ENCODE measurements around the gene MYO3B. TPM values are rescaled to one million over a fixed set of nuclear protein-coding genes. Genes with fewer than 3 reads are reported as not detected.

Gene MYO3B
- total RNA-seq: not detected in 2 replicates

GRCh38 chr2:170177950-170178781, at the start of gene MYO3B:
Gene MYO3B (plus strand): TSS chr2:170178147. CDS start chr2:170178288, 141 bp downstream.
- DNase-seq: no peak

- DNase-seq: no peak
These were observed 38.5 kb upstream of the MYO3B start for GRCh38 chr2:170139276-170139967.

- DNase-seq: no peak
These were observed 37.4 kb upstream of the MYO3B start for GRCh38 chr2:170140561-170140960.

GRCh38 chr2:170141865-170142264, 36.1 kb upstream of the MYO3B start:
- DNase-seq: no peak

GRCh38 chr2:170142502-170142901, 35.4 kb upstream of the MYO3B start:
- no peak for DNase-seq

GRCh38 chr2:170143045-170143717, 34.8 kb upstream of the MYO3B start:
- no peak for DNase-seq

GRCh38 chr2:170144761-170145160, 33.2 kb upstream of the MYO3B start:
- no peak for DNase-seq

GRCh38 chr2:170145191-170145590, 32.8 kb upstream of the MYO3B start:
- no peak for DNase-seq

- DNase-seq: no peak
These were observed 32.1 kb upstream of the MYO3B start for GRCh38 chr2:170145675-170146432.

GRCh38 chr2:170146784-170147183, 31.2 kb upstream of the MYO3B start:
- DNase-seq: no peak

- no peak for DNase-seq
These were observed 30.4 kb upstream of the MYO3B start for GRCh38 chr2:170147576-170147975.

GRCh38 chr2:170148161-170148560, 29.8 kb upstream of the MYO3B start:
- no peak for DNase-seq

- DNase-seq: no peak
These were observed 25.5 kb upstream of the MYO3B start for GRCh38 chr2:170152421-170152820.

- DNase-seq: peak; percentile 89
These were observed 22.8 kb upstream of the MYO3B start for GRCh38 chr2:170155022-170155722.

GRCh38 chr2:170155723-170156253, 22.2 kb upstream of the MYO3B start:
- no peak for DNase-seq

GRCh38 chr2:170156592-170156991, 21.4 kb upstream of the MYO3B start:
- DNase-seq: no peak

- DNase-seq: peak; percentile 42
These were observed 20.8 kb upstream of the MYO3B start for GRCh38 chr2:170157025-170157684.

- DNase-seq: no peak
These were observed 18.9 kb upstream of the MYO3B start for GRCh38 chr2:170159060-170159459.

GRCh38 chr2:170161516-170162270, 16.3 kb upstream of the MYO3B start:
- DNase-seq: no peak

- no peak for DNase-seq
These were observed 15.7 kb upstream of the MYO3B start for GRCh38 chr2:170162271-170162632.
